HepG2 (cell line): ENCODE data around the gene RNF10. TPM values are rescaled to one million over a fixed set of nuclear protein-coding genes. Genes with fewer than 3 reads are reported as not detected.

Experiments
- AFF4 ChIP-seq: sonication (generic); formaldehyde crosslinking; IDR thresholded peaks from 2 replicates; pipeline ENCODE4 v1.4.0; 2020; ENCODE audit warnings: missing genetic modification reagents
- CREB3 ChIP-seq: sonication (generic); formaldehyde crosslinking; IDR thresholded peaks from 2 replicates; pipeline ENCODE4 v1.5.0; 2020; ENCODE audit warnings: missing genetic modification reagents
- DPF2 ChIP-seq: sonication (generic); formaldehyde crosslinking; IDR thresholded peaks from 2 replicates; pipeline ENCODE4 v1.4.0; 2020; ENCODE audit warnings: mild to moderate bottlenecking, low read depth, missing genetic modification reagents, borderline replicate concordance
- FOSL2 ChIP-seq: sonication (generic); formaldehyde crosslinking; IDR thresholded peaks from 2 replicates; pipeline ENCODE4 v1.4.0; 2020; ENCODE audit warnings: missing genetic modification reagents
- GFI1 ChIP-seq: sonication (generic); formaldehyde crosslinking; IDR thresholded peaks from 2 replicates; pipeline ENCODE4 v1.5.0; 2020; ENCODE audit warnings: missing genetic modification reagents, mild to moderate bottlenecking, borderline replicate concordance
- GTF2F1 ChIP-seq: fragments of 150-350 bp; IDR thresholded peaks from 2 replicates; pipeline ENCODE4 v1.6.1; 2014; ENCODE audit warnings: low read length
- HCFC1 ChIP-seq: fragments of 150-350 bp; IDR thresholded peaks from 2 replicates; pipeline ENCODE4 v1.6.1; 2014; ENCODE audit warnings: low read depth, low read length
- HNRNPUL1 ChIP-seq: fragments of 200-400 bp; formaldehyde crosslinking; IDR thresholded peaks from 2 replicates; pipeline ENCODE4 v1.6.1; 2017; ENCODE audit warnings: low read depth, mild to moderate bottlenecking, low read length, moderate library complexity
- HOXA9 ChIP-seq: sonication (generic); formaldehyde crosslinking; IDR thresholded peaks from 2 replicates; pipeline ENCODE4 v1.8.1; 2022; ENCODE audit warnings: missing genetic modification reagents, mild to moderate bottlenecking, moderate library complexity, borderline replicate concordance
- KDM2A ChIP-seq: sonication (generic); formaldehyde crosslinking; IDR thresholded peaks from 2 replicates; pipeline ENCODE4 v1.4.0; 2020; ENCODE audit warnings: low read depth, missing genetic modification reagents, borderline replicate concordance
- KLF11 ChIP-seq: IDR thresholded peaks from 2 replicates; pipeline ENCODE4 v1.6.1; 2016; ENCODE audit warnings: missing compliant biosample characterization
- PRDM15 ChIP-seq: sonication (generic); formaldehyde crosslinking; IDR thresholded peaks from 2 replicates; pipeline ENCODE4 v1.4.0; 2020; ENCODE audit warnings: missing genetic modification reagents
- RFX5 ChIP-seq: IDR thresholded peaks from 2 replicates; pipeline ENCODE4 v1.6.1; 2011; ENCODE audit warnings: low read depth, low read length, improper control_type of control experiment
- SPEN ChIP-seq: sonication (generic); formaldehyde crosslinking; IDR thresholded peaks from 2 replicates; pipeline ENCODE4 v1.5.1; 2020; ENCODE audit warnings: low read depth, mild to moderate bottlenecking, missing genetic modification reagents
- STAT5B ChIP-seq: sonication (generic); formaldehyde crosslinking; IDR thresholded peaks from 2 replicates; pipeline ENCODE4 v1.4.0; 2020; ENCODE audit warnings: missing genetic modification reagents
- TGIF2 ChIP-seq: IDR thresholded peaks from 2 replicates; pipeline ENCODE4 v1.6.1; 2016; ENCODE audit warnings: control low read depth, missing compliant biosample characterization
- YEATS4 ChIP-seq: sonication (generic); formaldehyde crosslinking; IDR thresholded peaks from 2 replicates; pipeline ENCODE4 v1.4.0; 2020; ENCODE audit warnings: missing genetic modification reagents, borderline replicate concordance
- ZFP37 ChIP-seq: sonication (generic); formaldehyde crosslinking; IDR thresholded peaks from 2 replicates; pipeline ENCODE4 v1.4.0; 2020; ENCODE audit warnings: missing genetic modification reagents, borderline replicate concordance
- ZFP90 ChIP-seq: sonication (generic); formaldehyde crosslinking; IDR thresholded peaks from 2 replicates; pipeline ENCODE4 v1.8.0; 2022; ENCODE audit warnings: missing genetic modification reagents, mild to moderate bottlenecking, inconsistent platforms, borderline replicate concordance
- ZNF225 ChIP-seq: sonication (generic); formaldehyde crosslinking; IDR thresholded peaks from 2 replicates; pipeline ENCODE4 v1.4.0; 2020; ENCODE audit warnings: mild to moderate bottlenecking, missing genetic modification reagents
- ZNF501 ChIP-seq: sonication (generic); formaldehyde crosslinking; IDR thresholded peaks from 2 replicates; pipeline ENCODE4 v1.5.1; 2020; ENCODE audit warnings: mild to moderate bottlenecking, moderate library complexity, missing genetic modification reagents
- ZNF678 ChIP-seq: sonication (generic); formaldehyde crosslinking; IDR thresholded peaks from 2 replicates; pipeline ENCODE4 v1.4.0; 2020; ENCODE audit warnings: mild to moderate bottlenecking, missing genetic modification reagents
- polyA plus RNA-seq, 8 experiments: library from polyadenylated mRNA; depleted of rRNA in 3 of 8; stranded (reverse) in 7 of 8; unstranded in 1 of 8; fragments of >200 nt; fragmentation: Illumina TruSeq in 4 of 8; extraction: Trizol in 4 of 8; gene quantifications; 2 replicates each; pipeline versions ENCODE4 v1.2.1 to v1.2.3, GENCODE V29; 2011 to 2016; ENCODE audit warnings: low read depth in 4 of 8, missing spikeins in 1 of 8, mixed read lengths in 1 of 8; ENCODE audit not compliant: insufficient read depth in 1 of 8
- total RNA-seq, 5 experiments: library from RNA; depleted of rRNA; stranded (reverse); fragments of >200 nt; fragmentation: Illumina TruSeq; extraction: Trizol; gene quantifications; 2 replicates each; pipeline ENCODE4 v1.2.3, GENCODE V29; 2016; ENCODE audit warnings: low read depth in 1 of 5

Gene RNF10
- total and polyA plus RNA-seq, 2 of the 13 experiments (the other 11 are each of a cell fraction or from before 2014, with no cell fraction given) = 62.5 to 88.0 TPM

- TF ChIP-seq CREB3 (peak; percentile 24; the same call in 1 of the 2 replicates), ZNF501 (CRISPR knock-in tag) (peak; percentile 47; the same call in 1 of the 2 replicates), ZNF678 (CRISPR knock-in tag) (0 out of 2 replicates have a peak, but pooled peaks have one; percentile 27), RFX5 (no peak), SPEN (peak; percentile 62; the same call in 1 of the 2 replicates), ZFP37 (CRISPR knock-in tag) (no peak), ZFP90 (peak; percentile 61; the same call in 1 of the 2 replicates), FOSL2 (CRISPR knock-in tag) (peak; percentile 17; the same call in 1 of the 2 replicates), GTF2F1 (no peak), GFI1 (CRISPR knock-in tag) (peak; percentile 68; the same call in 1 of the 2 replicates), YEATS4 (CRISPR knock-in tag) (peak; percentile 90), HNRNPUL1 (no peak), PRDM15 (no peak), KLF11 (CRISPR knock-in tag) (peak; percentile 66; the same call in 1 of the 2 replicates), DPF2 (CRISPR knock-in tag) (no peak), TGIF2 (CRISPR knock-in tag) (no peak; the same call in 1 of the 2 replicates), KDM2A (CRISPR knock-in tag) (no peak; the same call in 1 of the 2 replicates), STAT5B (no peak), ZNF225 (CRISPR knock-in tag) (no peak), AFF4 (CRISPR knock-in tag) (no peak), HOXA9 (CRISPR knock-in tag) (no peak), HCFC1 (peak; percentile 37; the same call in 1 of the 2 replicates)
These were observed 38.3 kb upstream of the RNF10 start, which contains the start of gene DYNLL1 (continued) for GRCh38 chr12:120495731-120496412.
